ENCODE data around the gene C1QL3.

Gene C1QL3

DNA sequence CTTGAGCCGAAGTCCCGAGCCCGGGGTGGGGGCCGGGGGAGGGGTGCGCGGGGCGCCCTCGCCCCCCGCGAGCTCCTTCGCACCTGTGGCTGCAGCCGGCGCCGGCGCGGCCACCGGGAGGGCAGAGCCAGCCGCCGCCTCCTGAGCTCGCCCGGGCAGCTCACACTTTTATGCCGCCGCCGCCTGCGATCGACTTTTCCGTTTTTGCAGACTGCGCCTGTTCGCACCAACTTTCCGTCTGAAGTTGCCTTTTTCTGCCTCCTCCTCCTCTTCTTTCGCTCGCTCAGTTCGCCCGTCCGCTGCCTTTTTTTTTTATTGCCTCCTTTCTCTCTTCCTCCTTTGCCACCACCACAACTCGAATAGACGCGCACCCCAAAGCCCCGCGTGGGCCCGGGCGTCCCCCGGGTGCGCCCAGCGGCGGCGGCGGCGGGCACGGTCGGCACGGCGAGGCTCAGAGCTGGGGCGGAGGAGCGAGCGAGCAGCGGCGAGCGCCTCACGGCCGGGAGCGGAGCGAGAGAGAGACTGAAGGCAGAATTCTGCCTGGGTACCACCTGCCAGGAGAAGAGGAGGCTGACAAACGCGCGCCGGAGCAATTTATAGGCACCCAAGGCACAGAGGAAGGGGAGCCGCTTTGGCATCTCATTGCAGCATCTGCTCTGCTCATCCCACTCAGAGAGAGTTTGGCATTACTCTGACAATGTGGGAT is at the start of gene C1QL3:
Gene C1QL3 (minus strand): TSS at position 569 of the 706 bp plus-strand sequence. CDS start 814 bp downstream, outside the sequence.
- peak in 1 of 2 experiments; percentile 12 for DNase-seq

DNA sequence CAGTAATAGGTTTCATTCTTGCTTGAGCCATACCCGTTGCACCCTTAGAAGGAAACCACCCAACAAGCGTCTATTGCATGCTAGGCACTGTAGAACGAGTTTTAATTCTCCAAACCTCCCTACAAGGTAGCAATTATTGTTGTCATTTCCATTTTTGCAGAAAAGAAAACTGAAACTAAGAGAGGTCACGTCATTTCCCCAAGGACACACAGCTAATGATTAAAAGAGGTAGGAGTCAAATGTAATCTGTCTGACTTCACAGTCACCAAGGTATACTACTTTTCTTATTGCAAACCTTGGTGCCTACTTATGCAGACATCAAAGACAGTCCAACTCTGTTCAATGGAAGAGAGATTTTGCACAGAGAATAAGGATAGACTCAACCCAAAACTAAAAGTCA is 49.1 kb upstream of the C1QL3 start:
- DNase-seq, result no peak

DNA sequence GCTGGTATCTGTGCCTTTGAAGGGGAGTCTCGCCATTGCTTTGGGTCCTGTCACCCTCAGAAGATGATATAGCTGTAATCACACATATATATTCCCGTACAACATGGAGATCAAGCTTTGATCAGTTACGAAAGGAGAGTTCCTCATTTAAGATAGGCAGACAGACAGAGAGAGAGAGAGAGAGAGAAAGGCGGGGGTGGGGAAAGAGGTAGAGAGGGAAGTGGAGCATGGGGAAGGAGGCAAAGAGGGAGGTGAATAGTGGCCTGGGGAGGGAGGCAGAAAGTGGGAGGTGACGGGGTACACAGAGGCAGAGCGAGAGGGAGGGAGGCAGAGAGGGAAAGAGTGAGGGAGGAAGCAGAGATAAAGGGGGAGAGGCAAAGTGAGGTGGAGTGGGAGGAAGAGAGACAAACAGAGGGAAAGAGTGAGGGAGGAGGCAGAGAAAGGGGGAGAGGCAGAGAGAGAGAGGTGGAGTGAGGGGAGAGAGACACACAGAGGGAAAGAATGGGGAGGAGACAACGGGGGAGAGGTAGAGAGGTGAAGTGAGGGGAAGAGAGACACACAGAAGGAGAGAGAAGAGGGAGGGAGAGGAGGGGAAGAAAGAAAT is 44.6 kb upstream of the C1QL3 start:
- no peak for DNase-seq

DNA sequence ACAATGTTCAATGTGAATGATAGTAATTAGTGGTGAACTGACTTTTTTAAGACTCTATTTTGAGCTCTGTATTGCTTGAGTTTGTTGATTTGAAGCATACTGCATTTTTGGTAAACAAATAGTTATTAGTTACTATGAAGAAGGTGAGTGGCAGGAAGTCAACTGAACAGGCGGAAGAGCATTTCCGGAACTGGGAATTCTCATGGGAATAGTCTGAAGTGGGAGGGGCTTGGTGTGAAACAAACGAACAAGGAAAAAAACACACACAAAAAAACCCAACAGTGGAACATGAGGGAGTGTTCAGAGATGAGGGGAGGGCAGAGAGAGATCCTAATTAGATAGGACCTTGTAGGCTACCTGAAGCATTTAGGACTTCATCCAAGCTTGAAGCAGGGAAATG is 43.9 kb upstream of the C1QL3 start:
- no peak for DNase-seq

DNA sequence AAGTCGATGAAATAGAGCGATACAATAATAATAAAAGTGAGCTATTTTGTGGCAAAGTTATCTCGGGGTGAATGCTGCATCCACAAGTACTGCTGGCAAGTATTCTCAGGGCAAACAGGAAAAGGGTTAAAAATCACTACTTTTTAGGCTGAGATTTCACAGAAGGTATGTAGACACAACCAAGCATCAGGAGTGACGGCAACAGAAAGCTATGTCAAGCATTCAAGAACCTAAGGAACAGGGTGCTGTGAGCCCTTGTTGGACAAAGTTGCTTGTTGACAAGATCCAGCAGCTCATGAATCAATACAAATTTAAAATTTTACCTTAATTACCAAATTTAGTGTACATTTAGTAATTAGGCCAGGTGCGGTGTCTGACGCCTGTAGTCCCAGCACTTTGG is 41.2 kb upstream of the C1QL3 start:
- no peak for DNase-seq

DNA sequence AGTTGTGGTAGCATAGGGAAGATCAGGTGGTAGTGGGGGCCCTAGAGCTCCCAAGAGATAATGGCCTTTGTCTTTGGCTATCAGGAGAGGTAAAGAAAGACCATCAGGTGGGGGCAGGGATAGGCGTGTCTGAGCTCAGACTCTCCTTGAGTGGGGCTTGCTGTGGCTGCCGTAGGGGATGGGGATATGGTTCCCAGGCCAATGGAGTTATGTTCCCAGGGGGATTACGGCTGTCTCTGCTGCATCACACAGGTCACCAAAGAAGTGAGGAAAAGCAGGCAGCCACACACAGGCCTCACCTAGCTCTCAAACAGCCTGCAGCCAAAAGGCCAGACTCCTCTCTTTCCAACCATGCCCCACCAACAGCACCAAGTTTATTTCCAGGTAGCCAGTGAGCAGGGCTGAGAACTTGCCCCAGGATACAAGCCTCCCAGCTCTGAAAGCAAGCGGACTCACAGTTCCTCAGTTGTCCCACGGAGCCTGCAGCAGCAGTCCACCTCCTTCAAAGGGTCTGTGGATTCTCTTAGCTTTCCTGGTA is 37.6 kb upstream of the C1QL3 start:
- no peak for DNase-seq

DNA sequence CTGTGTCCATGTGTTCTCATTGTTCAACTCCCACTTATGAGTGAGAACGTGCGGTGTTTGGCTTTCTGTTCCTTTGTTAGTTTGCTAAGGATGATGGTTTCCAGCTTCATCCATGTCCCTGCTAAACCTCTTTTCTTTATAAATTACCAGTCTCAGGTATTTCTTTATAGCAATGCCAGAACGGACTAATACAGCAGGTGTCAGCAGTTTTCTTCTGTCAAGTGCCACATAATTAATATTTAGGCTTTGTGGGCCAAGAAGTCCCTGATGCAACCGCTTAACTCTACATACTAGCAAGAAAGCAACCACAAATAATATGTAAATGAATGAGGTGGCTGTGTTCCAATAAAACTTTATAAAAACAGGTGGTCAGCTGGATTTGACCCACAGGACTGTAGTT is 26.3 kb upstream of the C1QL3 start:
- DNase-seq, result no peak

DNA sequence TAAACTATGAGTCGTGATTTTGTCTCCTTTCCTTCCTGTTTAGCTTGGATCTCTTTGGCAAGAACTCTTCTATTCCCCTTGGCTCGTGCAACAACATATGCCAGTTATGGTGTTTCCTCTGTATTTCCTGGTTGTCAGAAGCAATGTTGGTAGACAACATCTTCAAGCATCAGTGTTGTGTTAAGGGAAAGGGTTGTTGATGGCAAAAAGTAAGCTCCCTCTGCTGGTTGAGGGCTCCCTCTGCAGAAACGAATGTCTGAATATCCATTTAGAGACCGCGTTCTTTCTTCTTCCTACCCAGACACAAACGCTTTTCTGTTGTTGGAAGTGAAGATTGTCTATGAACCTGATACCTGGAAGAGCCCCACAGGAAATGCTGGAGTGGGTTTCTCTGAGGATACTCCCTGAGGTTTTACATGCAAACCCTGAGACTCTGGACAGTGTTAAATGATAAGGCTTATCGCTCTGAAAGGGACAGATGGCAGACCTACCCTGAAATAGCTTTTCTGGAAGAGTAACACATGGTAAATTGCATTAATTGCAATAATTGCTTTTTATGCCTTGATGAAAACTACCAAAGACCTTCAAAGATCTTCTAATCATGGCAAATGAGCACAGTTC is 23.5 kb upstream of the C1QL3 start:
- no peak for DNase-seq

DNA sequence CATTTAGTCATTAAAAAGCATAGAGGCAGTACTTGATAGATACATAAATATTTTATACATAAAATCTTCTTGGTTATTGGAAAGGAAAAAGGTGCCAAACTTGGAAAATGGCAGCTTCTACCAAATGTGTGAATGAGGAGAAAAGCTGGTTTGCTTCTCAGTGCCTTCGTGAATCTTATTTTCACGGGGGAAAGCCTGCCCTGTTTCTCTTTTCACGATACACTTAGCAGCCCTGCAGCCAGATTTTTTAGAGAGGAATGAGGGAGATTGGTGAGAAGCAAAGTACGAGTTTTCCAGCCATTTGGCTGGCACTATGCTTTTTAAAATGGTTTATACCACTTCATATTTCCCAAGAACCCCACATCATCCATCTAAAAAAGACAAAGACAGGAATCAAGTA is 22.9 kb upstream of the C1QL3 start:
- DNase-seq, result no peak

DNA sequence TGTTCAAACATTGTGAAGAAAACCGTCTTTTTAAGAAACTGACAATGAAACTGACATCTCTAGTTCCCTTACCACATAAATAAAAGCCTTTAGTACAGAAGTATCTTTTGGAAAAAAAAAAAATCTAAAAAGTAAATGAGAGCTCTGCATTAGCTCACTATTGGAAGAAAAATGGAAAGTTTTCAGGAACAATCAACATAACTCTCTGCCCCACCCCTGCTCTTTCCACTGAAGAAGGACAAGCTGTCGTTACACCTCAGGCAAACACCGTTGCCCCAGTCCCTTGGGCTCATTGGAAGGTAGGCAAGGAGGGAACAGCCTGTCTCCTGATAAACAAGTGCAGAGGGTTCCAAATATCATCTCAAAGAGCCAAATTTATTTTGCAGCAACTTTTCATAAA is 22.4 kb upstream of the C1QL3 start:
- DNase-seq, result no peak

DNA sequence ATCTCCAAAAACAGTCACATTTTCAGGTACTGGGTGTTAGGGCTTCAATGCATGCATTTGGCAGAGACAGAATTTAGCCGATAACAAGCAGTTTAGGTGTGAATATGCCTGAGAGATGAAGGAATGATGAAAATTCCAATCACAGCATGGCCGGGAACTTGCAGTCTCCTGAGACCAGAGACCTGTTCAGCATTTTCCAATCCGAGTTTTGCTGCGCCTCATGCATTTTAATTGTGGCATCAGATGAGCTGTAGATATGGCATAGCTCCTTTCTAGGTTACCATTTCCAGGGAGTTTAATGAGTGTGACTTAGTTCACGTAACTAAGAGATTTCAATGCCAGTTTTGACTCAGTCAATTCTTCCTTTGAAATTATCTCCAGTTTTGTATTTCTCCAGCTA is 14.5 kb upstream of the C1QL3 start:
- no peak for DNase-seq

DNA sequence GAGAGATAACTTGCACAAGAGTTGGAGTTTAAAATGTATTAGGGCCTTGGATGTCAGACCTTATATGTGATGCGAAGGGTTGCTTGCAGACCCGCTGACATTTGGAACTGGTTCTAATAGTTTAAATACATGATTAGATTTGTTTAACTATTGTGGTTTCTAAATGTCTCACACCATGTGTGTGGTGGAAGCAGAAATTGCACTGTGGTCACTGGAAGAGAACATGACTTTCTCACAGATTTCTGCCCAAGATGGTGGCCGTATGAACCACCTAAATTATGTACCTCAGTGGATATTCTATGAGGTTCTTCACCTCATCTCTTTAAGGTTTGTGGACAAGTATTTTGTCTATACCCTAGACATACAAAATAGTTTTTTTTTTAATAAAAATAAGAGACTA is 8.2 kb upstream of the C1QL3 start:
- no peak for DNase-seq

DNA sequence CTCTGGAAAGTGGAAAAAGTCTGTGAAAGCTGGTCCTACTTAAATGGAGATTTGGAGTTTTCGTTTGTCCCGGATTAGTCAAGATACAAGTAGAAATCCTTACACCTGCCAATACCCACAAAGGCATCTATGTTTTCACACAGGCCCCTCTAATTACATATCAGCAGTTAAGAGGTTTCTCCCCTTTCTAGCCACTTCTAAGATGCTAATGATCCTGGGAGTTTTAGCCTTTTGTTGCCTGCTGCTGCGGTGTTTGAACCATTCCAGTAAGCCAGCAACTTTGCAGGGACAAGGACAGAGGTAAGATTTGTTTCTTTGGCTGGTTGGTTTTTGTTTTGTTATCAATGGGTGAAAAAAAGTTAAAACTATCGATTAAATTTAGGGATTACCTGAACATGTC is 5.8 kb upstream of the C1QL3 start:
- no peak for DNase-seq

DNA sequence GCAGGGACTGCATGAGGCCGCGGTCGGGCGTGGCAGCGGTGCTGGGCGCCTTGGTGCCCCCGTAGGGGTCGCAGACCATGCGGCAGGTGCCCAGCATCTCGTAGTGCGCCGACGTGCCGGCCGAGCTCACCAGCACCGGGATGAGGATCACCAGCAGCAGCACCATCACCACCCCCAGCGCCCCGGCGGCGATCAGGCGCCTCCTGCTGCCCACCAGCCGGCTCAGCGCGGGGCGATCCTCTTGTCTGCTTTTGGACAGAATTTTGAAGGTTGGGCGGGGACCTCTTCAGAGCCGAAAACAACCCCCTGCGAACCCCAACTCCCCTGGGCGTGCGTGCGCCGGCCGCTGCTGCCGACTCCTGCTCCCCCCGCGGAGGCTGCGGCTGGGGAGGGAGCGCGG is 779 bp downstream of the C1QL3 start:
- peak in 1 of 2 experiments; percentile 25 for DNase-seq

DNA sequence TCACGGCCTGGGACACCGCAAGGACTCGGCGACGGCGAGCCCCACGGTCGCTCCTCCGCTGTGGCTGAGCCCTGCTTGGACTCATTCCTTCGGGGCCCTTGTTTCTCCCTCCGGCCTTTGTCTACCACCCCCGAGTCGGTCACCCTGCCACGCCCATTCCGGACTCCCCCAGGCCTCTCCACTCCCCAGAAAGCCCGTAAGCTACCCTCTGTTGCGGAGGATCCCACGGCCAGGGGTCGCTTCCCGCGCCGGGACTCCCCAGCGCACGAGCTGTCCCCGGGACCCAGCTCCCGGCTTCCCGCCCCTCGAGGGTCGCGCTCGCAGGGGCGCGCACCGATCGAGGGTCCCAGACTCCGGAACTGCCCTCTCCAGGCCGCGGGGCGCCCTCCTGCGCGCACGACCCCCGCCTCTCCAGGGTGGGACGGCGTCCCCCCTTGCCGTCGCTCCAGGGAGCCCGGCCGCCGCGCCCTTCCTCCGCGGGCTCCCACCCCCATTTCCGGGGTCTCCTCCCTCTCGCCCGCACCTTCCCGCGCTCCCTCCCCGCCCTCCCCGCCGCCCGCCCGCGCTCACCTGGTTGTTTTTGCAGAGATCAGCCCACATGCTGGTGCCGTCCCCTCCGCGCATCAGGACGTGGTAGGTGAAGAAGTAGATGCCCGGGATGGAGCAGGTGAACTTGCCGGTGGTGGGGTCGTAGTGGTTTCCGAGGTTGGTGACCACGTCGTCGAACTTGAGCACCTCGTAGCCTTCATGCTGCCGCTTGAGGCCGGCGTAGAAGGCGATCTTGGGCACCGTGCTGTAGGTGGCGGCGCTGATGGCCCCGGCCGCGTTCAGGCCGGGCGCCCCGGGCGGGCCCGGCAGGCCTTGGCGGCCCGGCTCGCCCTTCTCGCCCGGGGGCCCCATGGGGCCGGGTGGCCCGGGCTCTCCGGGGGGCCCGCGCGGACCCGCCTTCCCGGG is 1.5 kb downstream of the C1QL3 start:
- peak in 1 of 2 experiments; percentile 8 for DNase-seq

DNA sequence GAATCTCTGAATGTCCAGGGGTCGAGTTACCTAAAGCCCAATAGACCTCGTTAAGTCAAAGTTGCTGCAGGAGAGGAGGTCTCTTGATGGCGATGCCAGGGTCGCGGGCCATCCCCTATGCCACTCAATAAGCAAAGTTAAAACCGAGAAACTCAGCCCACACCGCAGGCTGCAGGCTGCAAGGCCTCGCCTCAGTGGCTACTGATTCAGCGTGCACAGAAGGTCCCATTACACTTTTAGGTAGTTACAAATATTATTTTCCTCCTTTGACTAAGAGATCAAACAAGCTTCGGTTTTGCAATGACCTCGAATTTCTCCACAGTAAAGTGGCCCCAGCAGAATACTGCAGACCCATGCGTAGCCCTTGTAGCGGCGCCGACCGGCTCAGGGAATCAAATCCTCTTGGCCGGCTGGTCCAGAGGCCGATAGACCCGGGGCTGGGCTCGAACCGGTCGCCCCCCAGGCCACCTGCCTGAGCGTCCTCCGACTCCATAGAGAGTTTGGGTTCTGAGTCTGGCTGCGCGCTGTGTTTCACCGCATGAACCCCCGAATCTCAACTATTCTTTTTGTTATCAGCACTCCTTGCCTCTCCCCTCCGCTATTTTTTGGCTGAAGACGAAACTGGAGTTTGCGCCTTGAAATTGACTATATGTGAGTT is 2.3 kb downstream of the C1QL3 start:
- no peak for DNase-seq

DNA sequence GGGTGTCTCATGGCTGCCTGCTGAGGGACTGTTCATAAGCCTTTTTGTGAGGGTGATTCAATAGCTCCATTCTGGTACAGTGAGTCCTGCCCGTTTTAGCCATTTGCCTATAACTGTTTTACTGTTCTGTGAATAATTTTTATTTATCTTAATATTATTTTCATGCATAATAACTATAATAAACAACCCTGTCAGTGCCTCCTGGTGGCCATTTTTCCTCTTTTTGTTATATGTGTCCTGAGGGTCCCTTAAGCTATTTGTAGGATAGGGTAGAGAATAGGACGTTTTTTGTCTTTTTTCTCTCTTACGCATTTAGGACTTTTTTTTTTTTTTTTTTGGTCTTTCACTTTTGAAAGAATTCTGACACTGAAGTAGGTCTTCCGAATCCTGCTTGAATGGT is 2.9 kb downstream of the C1QL3 start:
- DNase-seq, result no peak

DNA sequence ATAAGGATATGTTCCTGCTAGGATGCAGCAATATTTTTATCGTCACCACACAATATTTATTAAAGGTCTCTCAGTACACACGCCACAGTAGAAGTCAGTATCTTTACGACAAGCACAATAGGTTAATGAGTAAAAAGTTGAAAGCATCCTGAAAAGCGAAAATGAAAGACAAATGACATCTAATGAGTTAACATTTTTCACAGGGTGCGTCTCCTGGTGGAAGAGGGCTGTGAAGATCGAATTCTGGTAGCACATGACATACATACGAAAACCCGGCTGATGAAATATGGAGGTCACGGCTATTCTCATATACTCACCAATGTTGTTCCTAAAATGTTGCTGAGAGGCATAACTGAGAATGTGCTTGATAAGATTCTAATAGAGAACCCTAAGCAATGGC is 10.8 kb downstream of the C1QL3 start:
- DNase-seq, result no peak

DNA sequence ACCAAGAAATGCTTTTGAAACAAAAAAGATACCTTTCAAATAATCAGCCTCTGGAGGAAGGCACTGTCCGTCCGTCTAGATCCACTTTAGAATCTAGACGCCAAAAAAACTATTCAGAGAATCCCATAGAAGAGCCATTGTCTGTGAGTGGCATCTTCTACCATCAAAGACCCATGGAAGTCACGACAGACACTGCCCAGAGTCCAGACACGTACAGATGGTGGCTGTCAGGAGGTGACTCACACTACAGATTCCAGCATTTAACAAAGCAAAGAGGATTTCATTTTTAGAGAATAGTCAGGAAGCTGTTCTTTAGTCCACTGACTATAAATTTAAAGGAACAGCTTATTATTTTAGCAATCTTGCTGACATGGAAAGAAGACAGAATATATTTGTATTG is 11.7 kb downstream of the C1QL3 start:
- no peak for DNase-seq

DNA sequence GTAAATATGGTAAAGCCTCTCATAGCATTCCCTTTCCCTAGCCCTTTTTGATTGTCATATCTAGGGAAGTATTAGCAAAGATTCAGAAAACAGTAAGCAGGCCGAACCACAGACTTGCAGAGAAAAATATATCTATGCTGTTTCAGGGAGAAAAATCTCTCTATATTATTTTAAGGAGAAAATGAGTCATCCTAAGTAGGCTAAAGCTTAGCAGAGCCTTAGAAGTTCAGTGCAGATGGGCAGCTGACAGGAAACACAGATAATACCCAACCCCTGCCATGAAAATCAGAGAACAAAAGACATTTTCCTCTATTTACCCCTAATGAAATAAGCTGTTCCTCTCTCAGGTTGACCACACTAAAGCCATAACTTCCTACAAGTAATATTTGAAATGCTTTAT is 16.5 kb downstream of the C1QL3 start:
- no peak for DNase-seq

DNA sequence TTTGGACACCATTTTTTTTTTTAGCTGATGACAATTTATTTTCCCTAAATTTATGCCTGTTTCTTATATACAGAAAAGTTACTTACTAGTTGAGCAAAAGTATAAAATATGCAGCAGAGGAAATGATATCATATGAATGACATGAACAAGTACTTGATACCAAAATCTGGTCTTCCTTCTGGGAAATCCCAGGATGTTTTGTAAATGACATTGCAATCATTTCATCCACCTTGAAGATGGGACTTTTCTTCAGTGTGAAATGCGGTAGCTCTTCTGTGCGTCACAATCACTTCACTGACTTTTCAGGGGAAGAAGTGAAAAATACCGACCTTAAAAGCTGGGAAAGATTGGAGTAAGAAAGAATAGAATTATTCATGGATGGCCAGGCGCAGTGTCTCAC is 23.8 kb downstream of the C1QL3 start:
- no peak for DNase-seq

DNA sequence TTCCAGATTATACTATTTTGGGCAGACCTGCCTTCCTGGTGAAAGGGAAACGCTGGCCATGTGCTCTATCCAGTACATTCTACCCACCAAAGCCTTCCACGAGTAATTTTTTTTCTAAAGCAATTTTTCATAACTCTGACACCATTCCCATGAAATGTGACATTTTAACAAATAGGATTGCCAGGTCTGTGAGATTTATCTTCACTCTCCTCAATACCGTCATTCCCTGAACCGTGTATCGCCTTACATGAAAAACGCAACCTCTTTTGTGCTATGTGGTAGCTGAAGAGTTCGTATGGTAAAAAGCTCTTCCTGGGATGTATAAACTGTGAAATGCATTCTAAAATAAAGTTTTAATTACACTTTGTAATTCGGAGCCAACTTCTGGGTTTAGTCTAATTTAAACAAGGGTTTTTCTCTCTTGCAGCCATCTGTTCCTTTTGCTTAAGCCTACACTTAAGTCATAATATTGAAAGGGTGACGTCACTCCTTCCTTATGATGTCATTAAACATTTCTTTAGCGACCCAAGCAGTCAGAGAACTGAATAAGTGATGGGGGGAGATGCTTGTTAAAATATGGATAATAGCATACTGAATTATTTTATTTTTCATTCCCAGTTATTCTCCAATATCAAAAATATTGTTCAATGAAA is 27.7 kb downstream of the C1QL3 start:
- DNase-seq, result no peak

Measured in stimulated activated CD4-positive, alpha-beta T cell treated with anti-CD3 and anti-CD28 coated beads, Interleukin-4, amount 100 ng/mL, for 4 hours (primary cell).